NOMO-1 treated with DMSO at 0.1 percent for 48 hours (cell line): Measurements from ENCODE around the gene COX5B.
"Not testable (repeated sequence)": the region's sequence is repeated elsewhere in the genome, so short reads cannot be mapped to it uniquely, and the experiment has no call there.

Experiments used
- DNase-seq: peaks from one replicate; lab custom pipeline; 2025; ENCODE audit not compliant: unreplicated experiment; lab: John Stamatoyannopoulos, UW

The COX5B gene

GRCh38 chr2:97672606-97673140 is 26.8 kb downstream of the COX5B start:
- not testable (repeated sequence) for DNase-seq

- no peak for DNase-seq
Observed at GRCh38 chr2:97673182-97673914, 27.5 kb downstream of the COX5B start.

GRCh38 chr2:97673915-97674283 is 28.0 kb downstream of the COX5B start:
- DNase-seq: no peak

- DNase-seq: no peak
Observed at GRCh38 chr2:97675430-97676113, 29.7 kb downstream of the COX5B start.

GRCh38 chr2:97676620-97677019 is 30.8 kb downstream of the COX5B start:
- DNase-seq: no peak

- no peak for DNase-seq
Observed at GRCh38 chr2:97677480-97677879, 31.6 kb downstream of the COX5B start.

GRCh38 chr2:97678298-97678697 is 32.4 kb downstream of the COX5B start:
- peak; percentile 8 for DNase-seq

GRCh38 chr2:97687235-97687634 is 41.4 kb downstream of the COX5B start:
- DNase-seq: not testable (repeated sequence)

GRCh38 chr2:97688062-97688827 is 42.4 kb downstream of the COX5B start:
- DNase-seq: no peak

GRCh38 chr2:97691166-97691565 is 45.3 kb downstream of the COX5B start:
- DNase-seq: no peak

GRCh38 chr2:97693476-97693875 is 47.6 kb downstream of the COX5B start:
- no peak for DNase-seq

GRCh38 chr2:97695744-97696143 is 49.9 kb downstream of the COX5B start:
- no peak for DNase-seq

- peak; percentile 82 for DNase-seq
Observed at GRCh38 chr2:97697252-97698235, 51.7 kb downstream of the COX5B start.
